Lung (tissue), 16 donors: Measurements from ENCODE around the gene WTIP. TPM values are rescaled to one million over a fixed set of nuclear protein-coding genes. Genes with fewer than 3 reads are reported as not detected.

ENCODE experiments used
- ATAC-seq: fragments of 200-7000 bp; cut with Tn5 transposase; one replicate; pipeline ENCODE4 v1.9.1; 2020; ENCODE audit warnings: moderate number of reproducible peaks; ENCODE audit not compliant: insufficient read depth, low FRiP score
- DNase-seq, 3 donors: peaks; one replicate each; pipeline ENCODE4 v3.0.0-alpha.2; 2013 to 2017
- H3K27ac ChIP-seq, 2 donors: one replicate each; pipeline ENCODE4 v1.5.1; 2013; ENCODE audit warnings: mild to moderate bottlenecking in 2 of 2, moderate library complexity in 2 of 2, control low read depth in 1 of 2, inconsistent platforms in 1 of 2, low read depth in 1 of 2, low read length in 1 of 2
- H3K27me3 ChIP-seq, 3 donors: one replicate each; pipeline ENCODE4 v1.5.1; 2013; ENCODE audit warnings: low read length in 2 of 3; ENCODE audit not compliant: control insufficient read depth in 3 of 3, insufficient read depth in 3 of 3
- H3K36me3 ChIP-seq, 4 donors: one replicate each; pipeline ENCODE4 v1.5.1; 2013; ENCODE audit warnings: low read length in 4 of 4, mild to moderate bottlenecking in 1 of 4, moderate library complexity in 1 of 4; ENCODE audit not compliant: control insufficient read depth in 4 of 4, insufficient read depth in 4 of 4
- H3K4me1 ChIP-seq, 5 donors: one replicate each; pipeline ENCODE4 v1.5.1; 2013; ENCODE audit warnings: low read length in 5 of 5, mild to moderate bottlenecking in 2 of 5, moderate library complexity in 1 of 5; ENCODE audit not compliant: control insufficient read depth in 5 of 5, insufficient read depth in 5 of 5
- H3K4me3 ChIP-seq: one replicate; pipeline ENCODE4 v1.5.1; 2013; ENCODE audit warnings: mild to moderate bottlenecking, control low read depth, moderate library complexity
- H3K9ac ChIP-seq, 2 donors: one replicate each; pipeline ENCODE4 v1.5.1; 2013; ENCODE audit warnings: low read length in 2 of 2, control low read depth in 1 of 2; ENCODE audit not compliant: insufficient read depth in 1 of 2
- H3K9me3 ChIP-seq, 4 donors: one replicate each; pipeline ENCODE4 v1.5.1; 2013; ENCODE audit warnings: low read length in 3 of 4, mild to moderate bottlenecking in 1 of 4, moderate library complexity in 1 of 4; ENCODE audit not compliant: control insufficient read depth in 4 of 4, insufficient read depth in 3 of 4
- CTCF ChIP-seq: IDR thresholded peaks from 2 replicates; pipeline ENCODE4 v1.5.1; 2012; ENCODE audit warnings: mild to moderate bottlenecking; ENCODE audit errors: control extremely low read depth, extremely low read depth
- WGBS, 2 donors: extraction: QIAGEN DNeasy Blood & Tissue Kit; methylation state at CpG; one replicate each; pipeline ENCODE4 v1.1.7; 2013; 5-methylcytosine and 5-hydroxymethylcytosine counted together
- long read RNA-seq, 5 donors: transcript quantifications; one replicate each; lab custom pipeline, GENCODE V29; 2026
- polyA plus RNA-seq, 2 donors: library from polyadenylated mRNA; stranded (reverse); fragments of 200-250 nt; gene quantifications; one replicate each; pipeline ENCODE4 v1.2.1, GENCODE V29; 2013
- total RNA-seq, 2 donors: library from RNA; depleted of rRNA in 1 of 2; stranded (reverse); fragments of >200 nt in 1 of 2; gene quantifications; one replicate each; pipeline ENCODE4 v1.2.1, GENCODE V29; 2014 to 2021
- donor health status: control.
- donor health status: control.
- donor health status: Bipolar disorder and iron deficiency.
- donor health status: healthy.
- donor health status: DM: yes; HTN: yes; CAD: no.

Gene WTIP
- total RNA-seq (10 to 100 TPM; 13.4 to 31.9 TPM), polyA plus RNA-seq (10 to 100 TPM in 1 of 2 donors, 1 to 10 TPM in 1; 6.4 to 12.8 TPM)
- long read RNA-seq, donor 1, full-length matches to known transcripts, result 8 of 8 reads
- long read RNA-seq, donor 1, partial matches to known transcripts, result 0 of 8 reads
- long read RNA-seq, donor 1, other reads (novel, unspliced or antisense), result 0 of 8 reads
- long read RNA-seq, donor 2, full-length matches to known transcripts, result 5 of 5 reads
- long read RNA-seq, donor 2, partial matches to known transcripts, result 0 of 5 reads
- long read RNA-seq, donor 2, other reads (novel, unspliced or antisense), result 0 of 5 reads
- long read RNA-seq, donor 3, full-length matches to known transcripts, result 4 of 4 reads
- long read RNA-seq, donor 3, partial matches to known transcripts, result 0 of 4 reads
- long read RNA-seq, donor 3, other reads (novel, unspliced or antisense), result 0 of 4 reads
- long read RNA-seq, donor 4, full-length matches to known transcripts, result 3 of 3 reads
- long read RNA-seq, donor 4, partial matches to known transcripts, result 0 of 3 reads
- long read RNA-seq, donor 4, other reads (novel, unspliced or antisense), result 0 of 3 reads
- long read RNA-seq, donor 5, full-length matches to known transcripts, result 9 of 9 reads
- long read RNA-seq, donor 5, partial matches to known transcripts, result 0 of 9 reads
- long read RNA-seq, donor 5, other reads (novel, unspliced or antisense), result 0 of 9 reads

DNA sequence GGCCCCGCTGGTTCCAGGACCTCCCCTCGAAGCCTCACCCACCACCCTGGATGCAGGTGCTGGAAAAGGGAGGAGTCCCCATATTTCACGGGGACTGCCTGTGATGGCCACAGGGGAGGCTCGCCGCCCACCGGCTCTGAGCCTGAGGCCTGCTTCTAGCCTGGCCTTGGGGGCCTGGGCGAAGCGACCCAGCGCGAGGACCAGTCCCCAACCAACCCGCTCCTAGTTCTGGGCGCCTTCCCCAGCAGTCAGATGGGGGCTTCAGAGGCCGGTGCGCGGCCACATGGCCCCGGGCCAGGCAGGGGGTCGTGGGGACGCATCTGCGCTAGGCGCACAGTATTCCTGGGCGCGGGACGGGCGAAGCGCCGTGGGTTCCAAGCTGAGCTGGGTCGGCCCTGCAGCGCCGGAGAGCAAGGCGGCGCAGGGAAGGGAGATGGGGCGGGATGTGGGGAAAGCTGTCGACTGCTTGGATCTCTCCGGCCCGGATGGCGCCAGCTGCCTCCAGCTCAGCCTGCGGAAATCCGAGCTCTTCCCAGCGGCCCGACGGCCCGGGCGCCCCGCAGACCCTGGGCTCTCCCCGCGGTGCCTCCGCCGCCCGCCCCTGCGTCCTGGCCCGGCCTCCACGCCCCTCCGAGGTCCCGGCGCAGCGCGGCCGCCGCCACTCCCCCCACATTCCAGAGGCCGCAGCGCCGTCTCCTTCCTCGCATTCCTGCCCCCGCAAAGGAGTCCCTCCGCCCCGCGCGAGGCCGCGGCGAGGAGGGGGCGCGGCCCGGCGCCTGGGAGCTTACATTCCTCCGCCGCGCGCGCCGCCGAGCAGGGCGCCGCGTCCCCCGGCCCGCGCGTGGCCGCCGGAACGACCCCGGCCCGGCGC, at the start of gene WTIP:
Gene WTIP, plus strand, starts transcription at position 788 of the 871 bp plus-strand sequence. CDS start 217 bp downstream, outside the sequence.
- peak within 1 kb of the TSS; percentile 70 to 87 for H3K27ac ChIP-seq
- WGBS, 2 donors, result 5 to 6% methylated on average over 67 to 95 of the region's 95 CpGs
- H3K36me3 ChIP-seq, result no peaks in the 10 kb centered on the region
- H3K4me3 ChIP-seq, result peak within 1 kb of the TSS; percentile 79
- peaks cover 0 to 2% (median 0%) of the 10 kb centered on the region in 4 donors for H3K9me3 ChIP-seq
- H3K27me3 ChIP-seq, result no peaks in the 10 kb centered on the region
- peaks cover 0 to 14% (median 3%) of the 10 kb centered on the region in 5 donors for H3K4me1 ChIP-seq
- TF ChIP-seq CTCF, result no peak
- peak within 1 kb of the TSS in 1 of 2 donors; percentile 78 for H3K9ac ChIP-seq
- peak; percentile 86 for ATAC-seq
- DNase-seq, result peak; percentile 93 to 97 (median 93)

DNA sequence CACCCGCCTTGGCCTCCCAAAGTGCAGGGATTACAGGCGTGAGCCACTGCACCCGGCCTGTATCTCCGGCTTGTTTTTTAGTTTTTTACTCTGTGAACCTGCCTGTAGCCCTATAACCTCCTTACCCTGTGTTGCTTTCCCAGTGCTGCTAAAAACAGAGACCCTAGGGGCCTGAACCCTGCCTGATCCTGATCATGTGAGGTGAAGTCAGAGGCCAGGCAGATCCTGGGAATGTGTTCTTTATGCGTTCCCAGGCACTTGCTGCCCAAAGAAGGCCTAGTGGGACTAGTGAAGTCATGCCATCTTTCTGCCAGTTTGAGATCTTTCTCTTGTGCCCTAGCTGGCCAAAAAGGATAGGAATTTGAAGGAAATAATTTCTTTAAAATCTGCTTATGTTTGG, 48.8 kb upstream of the WTIP start:
- no peak overlapping the region for H3K4me3 ChIP-seq
- ATAC-seq (no peak), DNase-seq (peak in 1 of 3 donors; percentile 15)
- H3K4me1 ChIP-seq, result peaks cover 6 to 21% (median 9%) of the 10 kb centered on the region in 5 donors
- no peak overlapping the region for H3K27ac ChIP-seq
- peaks cover 19 to 25% (median 21%) of the 10 kb centered on the region in 4 donors for H3K36me3 ChIP-seq
- no peak overlapping the region for H3K9ac ChIP-seq
- WGBS, 2 donors, result 82 to 92% methylated on average over 5 of the region's 5 CpGs
- H3K9me3 ChIP-seq, result no peaks in the 10 kb centered on the region
- no peak for TF ChIP-seq CTCF
- H3K27me3 ChIP-seq, result no peaks in the 10 kb centered on the region

GRCh38 chr19:34436716-34437115, 44.8 kb upstream of the WTIP start:
- peaks cover 0 to 3% (median 0%) of the 10 kb centered on the region in 5 donors for H3K4me1 ChIP-seq
- H3K27me3 ChIP-seq, result no peaks in the 10 kb centered on the region
- 89 to 92% methylated on average over 3 of the region's 3 CpGs for WGBS, 2 donors
- H3K9ac ChIP-seq, result no peak overlapping the region
- peaks cover 26 to 40% (median 33%) of the 10 kb centered on the region in 4 donors for H3K36me3 ChIP-seq
- H3K9me3 ChIP-seq, result no peaks in the 10 kb centered on the region
- ATAC-seq (no peak), DNase-seq (no peak)
- H3K27ac ChIP-seq, result no peak overlapping the region
- no peak overlapping the region for H3K4me3 ChIP-seq
- no peak for TF ChIP-seq CTCF
